Anterior cingulate cortex (tissue), 58 donors: ENCODE results near the gene GEN1.

Source experiments
- DNase-seq, 58 donors: peaks; one replicate each; lab custom pipeline; 2025; lab: John Stamatoyannopoulos, UW

Gene GEN1

GRCh38 chr2:17752892-17753802, 791 bp upstream of the GEN1 start:
- peak in 34 of 58 donors; percentile 3 to 81 (median 54) for DNase-seq

- no peak for DNase-seq
These were observed 961 bp downstream of the GEN1 start for GRCh38 chr2:17754773-17755425.

GRCh38 chr2:17756668-17757067, 2.7 kb downstream of the GEN1 start:
- DNase-seq = no peak

- no peak for DNase-seq
These were observed 3.4 kb downstream of the GEN1 start for GRCh38 chr2:17757321-17757720.

GRCh38 chr2:17758118-17758517, 4.2 kb downstream of the GEN1 start:
- no peak for DNase-seq

GRCh38 chr2:17759805-17760204, 5.9 kb downstream of the GEN1 start:
- no peak for DNase-seq

- DNase-seq = no peak
These were observed 8.5 kb downstream of the GEN1 start for GRCh38 chr2:17762451-17762850.

- no peak for DNase-seq
These were observed 9.8 kb downstream of the GEN1 start for GRCh38 chr2:17763641-17764333.

GRCh38 chr2:17765398-17765797, 11.5 kb downstream of the GEN1 start:
- no peak for DNase-seq

GRCh38 chr2:17768894-17769293, 15.0 kb downstream of the GEN1 start:
- no peak for DNase-seq

GRCh38 chr2:17771956-17772355, 18.0 kb downstream of the GEN1 start:
- DNase-seq = no peak

GRCh38 chr2:17772532-17772931, 18.6 kb downstream of the GEN1 start:
- no peak for DNase-seq

- no peak for DNase-seq
These were observed 26.6 kb downstream of the GEN1 start for GRCh38 chr2:17780546-17780945.

GRCh38 chr2:17781482-17781881, 27.5 kb downstream of the GEN1 start:
- DNase-seq = no peak

GRCh38 chr2:17786727-17787126, 32.8 kb downstream of the GEN1 start:
- no peak for DNase-seq

- no peak for DNase-seq
These were observed 34.8 kb downstream of the GEN1 start for GRCh38 chr2:17788773-17789172.

- no peak for DNase-seq
These were observed 36.6 kb downstream of the GEN1 start for GRCh38 chr2:17790536-17790935.

- no peak for DNase-seq
These were observed 37.3 kb downstream of the GEN1 start for GRCh38 chr2:17791121-17791816.

GRCh38 chr2:17791817-17792130, 37.8 kb downstream of the GEN1 start:
- no peak for DNase-seq

GRCh38 chr2:17792515-17792914, 38.6 kb downstream of the GEN1 start:
- DNase-seq = no peak

- no peak for DNase-seq
These were observed 39.4 kb downstream of the GEN1 start for GRCh38 chr2:17793296-17793695.
